Gastroesophageal sphincter (tissue), 3 donors: ENCODE results near the gene LTV1.

Experiments
- POLR2A ChIP-seq, 2 donors: fragments of 450-650 bp; IDR thresholded peaks; one replicate each; pipeline ENCODE4 v1.6.1; 2017; ENCODE audit warnings: antibody characterized with exemption in 2 of 2, mild to moderate bottlenecking in 2 of 2, moderate library complexity in 1 of 2
- TF ChIP-seq, protein P1 (sequence below), 4 experiments: fragments of 200-600 bp in 2 of 4; fragments of 450-650 bp in 2 of 4; sonication (generic) in 1 of 4; IDR thresholded peaks; one replicate each; pipeline ENCODE4 v1.5.1; 2017 to 2019; ENCODE audit warnings: antibody characterized with exemption in 4 of 4, mild to moderate bottlenecking in 2 of 4, moderate library complexity in 2 of 4

DNA sequence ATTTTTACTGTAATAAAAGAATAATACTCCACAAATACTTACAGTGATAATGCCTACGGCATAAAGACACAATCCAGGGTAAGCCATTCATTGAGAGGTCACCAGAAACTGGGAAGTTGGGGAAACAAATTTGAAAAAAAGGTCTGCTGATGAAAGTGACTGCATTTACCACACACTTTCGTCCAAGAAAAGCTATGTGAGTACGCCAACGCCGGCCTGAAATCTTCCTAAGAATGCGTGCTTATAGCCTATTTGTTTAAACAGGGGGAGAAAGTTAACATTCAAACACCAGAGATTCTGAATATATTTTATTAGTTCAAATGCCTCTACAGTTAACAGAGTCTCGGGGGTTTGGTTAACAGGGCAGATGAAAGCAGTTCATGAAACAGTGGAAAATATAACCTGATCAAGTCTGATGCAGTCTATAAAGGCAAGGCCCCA, 657 bp upstream of the LTV1 start:
- no peak for TF ChIP-seq POLR2A (IDR thresholded peaks at IDR 0.05)
- TF ChIP-seq, protein P1, sequence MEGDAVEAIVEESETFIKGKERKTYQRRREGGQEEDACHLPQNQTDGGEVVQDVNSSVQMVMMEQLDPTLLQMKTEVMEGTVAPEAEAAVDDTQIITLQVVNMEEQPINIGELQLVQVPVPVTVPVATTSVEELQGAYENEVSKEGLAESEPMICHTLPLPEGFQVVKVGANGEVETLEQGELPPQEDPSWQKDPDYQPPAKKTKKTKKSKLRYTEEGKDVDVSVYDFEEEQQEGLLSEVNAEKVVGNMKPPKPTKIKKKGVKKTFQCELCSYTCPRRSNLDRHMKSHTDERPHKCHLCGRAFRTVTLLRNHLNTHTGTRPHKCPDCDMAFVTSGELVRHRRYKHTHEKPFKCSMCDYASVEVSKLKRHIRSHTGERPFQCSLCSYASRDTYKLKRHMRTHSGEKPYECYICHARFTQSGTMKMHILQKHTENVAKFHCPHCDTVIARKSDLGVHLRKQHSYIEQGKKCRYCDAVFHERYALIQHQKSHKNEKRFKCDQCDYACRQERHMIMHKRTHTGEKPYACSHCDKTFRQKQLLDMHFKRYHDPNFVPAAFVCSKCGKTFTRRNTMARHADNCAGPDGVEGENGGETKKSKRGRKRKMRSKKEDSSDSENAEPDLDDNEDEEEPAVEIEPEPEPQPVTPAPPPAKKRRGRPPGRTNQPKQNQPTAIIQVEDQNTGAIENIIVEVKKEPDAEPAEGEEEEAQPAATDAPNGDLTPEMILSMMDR (IDR thresholded peaks at IDR 0.05), result no peak
